ENCODE results near the gene ST8SIA5. TPM values are rescaled to one million over a fixed set of nuclear protein-coding genes. Genes with fewer than 3 reads are reported as not detected.

ST8SIA5 gene
- total and polyA plus RNA-seq, 2 donors (not counting 1 experiment from before 2014, with no cell fraction given) = under 0.01 to 0.01 TPM

- no peaks in the 10 kb centered on the region for H3K4me1 ChIP-seq (ENCODE audit: control insufficient read depth, extremely low read depth, insufficient read depth, low read length)
- H3K36me3 ChIP-seq (ENCODE audit: control insufficient read depth, insufficient read depth, low read length) = no peaks in the 10 kb centered on the region
- no peaks in the 10 kb centered on the region for H3K27me3 ChIP-seq (ENCODE audit: control insufficient read depth, insufficient read depth, low read length)
- no peaks in the 10 kb centered on the region for H4K20me1 ChIP-seq (ENCODE audit: control insufficient read depth, extremely low read depth, insufficient read depth, low read length)
- no peak overlapping the region for H3K27ac ChIP-seq (ENCODE audit: insufficient read depth, low read length)
- no peaks in the 10 kb centered on the region for H3K9me3 ChIP-seq (ENCODE audit: control insufficient read depth, insufficient read depth, low read depth, low read length)
- no peak for DNase-seq (ENCODE audit: low read depth in 2 of 2)
- H3K79me2 ChIP-seq (ENCODE audit: control insufficient read depth, insufficient read depth, low read length) = no peaks in the 10 kb centered on the region
- no peak overlapping the region for H3K9ac ChIP-seq (ENCODE audit: insufficient read depth, low read length)
- no peak overlapping the region for H3K4me3 ChIP-seq (replicated peaks in 1 of 4; ENCODE audit: control extremely low read depth in 1 of 4, insufficient read depth in 1 of 4, low read depth in 3 of 4, low read length in 4 of 4)
- no peak overlapping the region for H2AFZ ChIP-seq (ENCODE audit: low read length)
- TF ChIP-seq EZH2 (IDR thresholded peaks at IDR 0.05; ENCODE audit: low read length, missing control alignments) (no peak), CTCF (conservative IDR thresholded peaks at IDR 0.05 in 1 of 2, IDR thresholded peaks at IDR 0.05 in 1 of 2; ENCODE audit: low read depth in 1 of 2, low read length in 2 of 2) (no peak)
- no peak overlapping the region for H3K4me2 ChIP-seq (ENCODE audit: extremely low read depth, insufficient read depth, low read length)
Observed at GRCh38 chr18:46625069-46625468, 131.8 kb downstream of the ST8SIA5 start.

DNA sequence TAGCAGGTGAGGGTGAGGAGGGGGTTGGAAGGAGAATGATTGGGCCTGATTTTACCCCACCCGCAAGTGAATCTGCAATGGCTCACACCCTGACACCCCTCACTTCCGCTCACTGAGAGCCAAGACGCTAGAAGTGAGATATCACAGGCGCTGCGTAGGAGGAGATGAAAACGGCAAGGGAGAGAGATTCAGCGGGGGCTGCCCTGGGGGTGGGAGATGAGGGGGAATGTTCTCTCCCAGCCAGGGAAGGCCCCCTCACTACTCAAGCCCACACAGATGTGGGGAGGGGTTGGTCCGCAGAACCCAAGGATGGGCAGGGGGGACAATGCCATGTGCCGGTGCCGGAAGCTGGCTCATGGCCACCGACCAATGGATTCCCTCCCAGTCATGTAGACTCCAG, 132.7 kb downstream of the ST8SIA5 start:
- Histone ChIP-seq H2AFZ (ENCODE audit: low read length) (no peak overlapping the region), H3K4me2 (ENCODE audit: extremely low read depth, insufficient read depth, low read length) (no peak overlapping the region), H4K20me1 (ENCODE audit: control insufficient read depth, extremely low read depth, insufficient read depth, low read length) (no peaks in the 10 kb centered on the region), H3K27me3 (ENCODE audit: control insufficient read depth, insufficient read depth, low read length) (no peaks in the 10 kb centered on the region), H3K4me1 (ENCODE audit: control insufficient read depth, extremely low read depth, insufficient read depth, low read length) (no peaks in the 10 kb centered on the region), H3K4me3 (replicated peaks in 1 of 4; ENCODE audit: control extremely low read depth in 1 of 4, insufficient read depth in 1 of 4, low read depth in 3 of 4, low read length in 4 of 4) (no peak overlapping the region), H3K27ac (ENCODE audit: insufficient read depth, low read length) (no peak overlapping the region), H3K9ac (ENCODE audit: insufficient read depth, low read length) (no peak overlapping the region), H3K79me2 (ENCODE audit: control insufficient read depth, insufficient read depth, low read length) (no peaks in the 10 kb centered on the region), H3K36me3 (ENCODE audit: control insufficient read depth, insufficient read depth, low read length) (no peaks in the 10 kb centered on the region), H3K9me3 (ENCODE audit: control insufficient read depth, insufficient read depth, low read depth, low read length) (no peaks in the 10 kb centered on the region)
- no peak for DNase-seq (ENCODE audit: low read depth in 2 of 2)
- TF ChIP-seq EZH2 (IDR thresholded peaks at IDR 0.05; ENCODE audit: low read length, missing control alignments) = no peak
- TF ChIP-seq CTCF (conservative IDR thresholded peaks at IDR 0.05 in 1 of 2, IDR thresholded peaks at IDR 0.05 in 1 of 2; ENCODE audit: low read depth in 1 of 2, low read length in 2 of 2) = no peak

DNA sequence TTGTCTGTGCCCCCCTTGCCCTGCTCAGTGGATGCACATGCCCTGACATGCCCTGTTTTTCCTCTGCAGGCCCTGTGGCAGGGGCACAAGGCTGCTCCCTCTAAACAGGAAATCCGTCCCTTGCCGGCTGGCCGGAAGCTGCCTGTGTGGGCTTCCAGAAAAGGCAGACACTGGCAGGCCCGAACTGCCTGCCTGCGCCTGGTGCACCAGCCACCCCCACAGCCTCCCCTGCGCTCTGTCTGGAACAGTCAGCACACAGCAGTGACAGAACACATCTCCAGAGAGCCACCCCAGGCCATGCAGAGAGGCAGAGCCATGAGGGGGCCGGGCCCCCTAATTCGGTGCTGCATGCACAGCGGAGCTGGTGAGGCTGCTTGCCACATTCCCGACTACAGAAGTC, 133.3 kb downstream of the ST8SIA5 start:
- DNase-seq (ENCODE audit: low read depth in 2 of 2) = no peak

More for the DNA sequence above, 133.3 kb downstream of the ST8SIA5 start:
- Histone ChIP-seq H3K36me3 (ENCODE audit: control insufficient read depth, insufficient read depth, low read length) (no peaks in the 10 kb centered on the region), H3K4me3 (replicated peaks in 1 of 4; ENCODE audit: control extremely low read depth in 1 of 4, insufficient read depth in 1 of 4, low read depth in 3 of 4, low read length in 4 of 4) (no peak overlapping the region), H4K20me1 (ENCODE audit: control insufficient read depth, extremely low read depth, insufficient read depth, low read length) (no peaks in the 10 kb centered on the region), H3K9ac (ENCODE audit: insufficient read depth, low read length) (no peak overlapping the region), H3K4me1 (ENCODE audit: control insufficient read depth, extremely low read depth, insufficient read depth, low read length) (no peaks in the 10 kb centered on the region), H3K27ac (ENCODE audit: insufficient read depth, low read length) (no peak overlapping the region), H3K9me3 (ENCODE audit: control insufficient read depth, insufficient read depth, low read depth, low read length) (no peaks in the 10 kb centered on the region), H3K79me2 (ENCODE audit: control insufficient read depth, insufficient read depth, low read length) (no peaks in the 10 kb centered on the region), H2AFZ (ENCODE audit: low read length) (no peak overlapping the region), H3K4me2 (ENCODE audit: extremely low read depth, insufficient read depth, low read length) (no peak overlapping the region), H3K27me3 (ENCODE audit: control insufficient read depth, insufficient read depth, low read length) (no peaks in the 10 kb centered on the region)
- no peak for TF ChIP-seq CTCF (conservative IDR thresholded peaks at IDR 0.05 in 1 of 2, IDR thresholded peaks at IDR 0.05 in 1 of 2; ENCODE audit: low read depth in 1 of 2, low read length in 2 of 2)
- no peak for TF ChIP-seq EZH2 (IDR thresholded peaks at IDR 0.05; ENCODE audit: low read length, missing control alignments)

All from fibroblast of lung (primary cell).